D721Med (cell line): Measurements from ENCODE around the gene DYNC1I2.

Experiments
- DNase-seq: peaks from one replicate; pipeline ENCODE4 v3.0.0; 2011; ENCODE audit warnings: low spot score; ENCODE audit not compliant: insufficient read length
- FAIRE-seq: peaks from 2 replicates; lab custom pipeline; 2011; peaks lifted over from hg19 to GRCh38; lab: Jason Lieb, UNC
- CTCF ChIP-seq: IDR thresholded peaks from 2 replicates; pipeline ENCODE4 v1.5.1; 2012; ENCODE audit warnings: mild to moderate bottlenecking, control low read depth; ENCODE audit not compliant: insufficient read depth; ENCODE audit errors: missing control alignments

The DYNC1I2 gene

DNA sequence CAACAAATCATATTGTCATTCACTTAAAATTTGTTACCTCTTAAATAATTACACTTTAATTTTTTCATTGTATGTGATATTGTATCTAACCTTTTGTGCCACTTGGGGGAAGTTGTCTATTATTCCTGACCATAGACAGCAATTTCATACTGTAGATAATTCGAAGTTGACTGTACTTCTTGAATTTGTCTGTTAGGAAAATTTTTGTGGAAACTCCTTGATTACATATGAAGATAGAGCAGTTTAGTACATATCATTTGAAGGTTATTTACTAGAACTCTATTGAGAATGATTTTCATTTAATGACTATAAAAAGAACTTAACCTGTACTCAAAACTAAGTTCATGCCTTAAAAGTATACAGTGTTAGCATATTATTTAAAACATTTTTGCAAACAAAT is 5.1 kb downstream of the DYNC1I2 start:
- no peak for TF ChIP-seq CTCF
- DNase-seq (no peak), FAIRE-seq (no peak)

DNA sequence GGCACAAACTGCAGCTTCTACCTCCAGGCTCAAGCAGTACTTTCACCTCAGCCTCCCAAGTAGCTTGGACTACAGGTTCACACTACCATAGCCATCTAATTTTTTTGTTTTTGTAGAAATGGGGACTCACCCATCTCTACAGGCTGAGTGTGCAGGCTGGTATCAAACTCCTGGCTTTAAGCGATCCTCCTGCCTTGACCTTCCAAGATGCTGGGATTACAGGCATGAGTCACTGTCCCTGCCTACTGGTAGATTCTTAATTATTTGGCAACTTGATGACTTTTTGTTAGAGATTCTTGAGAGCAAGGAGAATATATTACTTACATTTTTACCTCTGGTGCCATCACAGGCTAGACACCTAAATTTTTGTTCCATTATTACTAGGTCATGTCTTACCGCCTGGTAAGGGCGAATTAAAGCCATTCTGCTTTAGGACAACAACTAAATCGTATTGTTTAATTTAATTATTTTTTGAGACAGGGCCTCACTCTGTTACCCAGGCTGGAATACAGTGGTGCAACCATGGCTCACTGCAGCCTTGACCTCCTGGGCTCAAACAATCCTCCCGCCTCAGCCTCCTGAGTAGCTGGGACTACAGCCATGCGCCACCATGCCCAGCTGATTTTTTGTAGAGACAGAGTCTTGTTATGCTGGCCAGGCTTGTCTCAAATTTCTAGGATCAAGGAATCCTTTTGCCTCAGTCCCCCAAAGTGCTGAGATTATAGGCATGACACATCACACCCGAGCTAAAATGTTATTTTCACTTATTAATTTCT is 15.7 kb downstream of the DYNC1I2 start:
- DNase-seq (no peak), FAIRE-seq (peak; percentile 11)
- TF ChIP-seq CTCF, result no peak

GRCh38 chr2:171703574-171704347 is 16.5 kb downstream of the DYNC1I2 start:
- FAIRE-seq, result peak; percentile 25
- TF ChIP-seq CTCF, result peak; percentile 54
- no peak for DNase-seq

GRCh38 chr2:171706152-171706803 is 19.0 kb downstream of the DYNC1I2 start:
- no peak for FAIRE-seq
- no peak for DNase-seq
- TF ChIP-seq CTCF, result peak; percentile 54

GRCh38 chr2:171707752-171708151 is 20.5 kb downstream of the DYNC1I2 start:
- DNase-seq, result no peak
- no peak for TF ChIP-seq CTCF
- FAIRE-seq, result peak; percentile 51

- no peak for TF ChIP-seq CTCF
- DNase-seq (no peak), FAIRE-seq (no peak)
These were observed 21.9 kb downstream of the DYNC1I2 start for GRCh38 chr2:171709011-171709685.
